Brain microvascular endothelial cell (primary cell): ENCODE data around the gene SPATA46.

Experiments
- DNase-seq: peaks from one replicate; pipeline ENCODE4 v3.0.0-alpha.2; 2020
- H3K27ac ChIP-seq: fragments of 250-450 bp; sonication (Bioruptor Pico); 2 replicates; pipeline ENCODE4 v1.5.1; 2020; ENCODE audit warnings: mild to moderate bottlenecking, moderate library complexity
- H3K27me3 ChIP-seq: fragments of 250-450 bp; sonication (Bioruptor Pico); replicated peaks from 2 replicates; pipeline ENCODE4 v1.5.1; 2020; ENCODE audit warnings: mild to moderate bottlenecking
- H3K36me3 ChIP-seq: fragments of 250-450 bp; sonication (Bioruptor Pico); replicated peaks from 2 replicates; pipeline ENCODE4 v1.5.1; 2020; ENCODE audit warnings: mild to moderate bottlenecking
- H3K4me3 ChIP-seq: 2 replicates; pipeline ENCODE4 v1.5.1; 2011; ENCODE audit warnings: low read depth, mild to moderate bottlenecking, control low read depth, low read length, moderate library complexity
- CTCF ChIP-seq: IDR thresholded peaks from 2 replicates; pipeline ENCODE4 v1.5.1; 2011; ENCODE audit warnings: low read depth, mild to moderate bottlenecking, moderate library complexity, low read length, control low read depth, inconsistent platforms; ENCODE audit errors: missing control alignments
- in situ Hi-C: cut with HindIII; loops from 2 replicates; pipeline ENCODE4 v1.10.0; 2017; ENCODE audit warnings: low sequenced_read_pairs, low pct_ligation_motif_present

Gene SPATA46

GRCh38 chr1:162366149-162366548, 10.5 kb downstream of the SPATA46 start:
- in situ Hi-C loops = no loop called here
- no peak for TF ChIP-seq CTCF
- no peak overlapping the region for H3K27ac ChIP-seq
- H3K36me3 ChIP-seq = no peaks in the 10 kb centered on the region
- H3K27me3 ChIP-seq = no peaks in the 10 kb centered on the region
- DNase-seq = no peak
- H3K4me3 ChIP-seq = no peak overlapping the region

GRCh38 chr1:162365284-162366020, 11.2 kb downstream of the SPATA46 start:
- H3K27ac ChIP-seq = no peak overlapping the region
- H3K36me3 ChIP-seq = no peaks in the 10 kb centered on the region
- no peak overlapping the region for H3K4me3 ChIP-seq
- TF ChIP-seq CTCF = no peak
- in situ Hi-C loops = no loop called here
- no peaks in the 10 kb centered on the region for H3K27me3 ChIP-seq
- DNase-seq = no peak

- no peaks in the 10 kb centered on the region for H3K36me3 ChIP-seq
- H3K27me3 ChIP-seq = no peaks in the 10 kb centered on the region
- DNase-seq = no peak
- in situ Hi-C loops = no loop called here
- TF ChIP-seq CTCF = no peak
- H3K27ac ChIP-seq = no peak overlapping the region
- no peak overlapping the region for H3K4me3 ChIP-seq
Observed at GRCh38 chr1:162364498-162364897, 12.2 kb downstream of the SPATA46 start.

GRCh38 chr1:162363823-162364222, 12.8 kb downstream of the SPATA46 start:
- in situ Hi-C loops = no loop called here
- no peak for DNase-seq
- H3K36me3 ChIP-seq = no peaks in the 10 kb centered on the region
- TF ChIP-seq CTCF = no peak
- no peak overlapping the region for H3K27ac ChIP-seq
- no peaks in the 10 kb centered on the region for H3K27me3 ChIP-seq
- H3K4me3 ChIP-seq = no peak overlapping the region

GRCh38 chr1:162361349-162361748, 15.3 kb downstream of the SPATA46 start:
- Histone ChIP-seq H3K4me3 (no peak overlapping the region), H3K36me3 (no peaks in the 10 kb centered on the region), H3K27me3 (no peaks in the 10 kb centered on the region), H3K27ac (no peak overlapping the region)
- in situ Hi-C loops = no loop called here
- no peak for DNase-seq
- TF ChIP-seq CTCF = no peak

GRCh38 chr1:162360874-162361260, 15.8 kb downstream of the SPATA46 start:
- TF ChIP-seq CTCF = no peak
- no peak overlapping the region for H3K27ac ChIP-seq
- no peaks in the 10 kb centered on the region for H3K27me3 ChIP-seq
- in situ Hi-C loops = no loop called here
- no peaks in the 10 kb centered on the region for H3K36me3 ChIP-seq
- H3K4me3 ChIP-seq = no peak overlapping the region
- no peak for DNase-seq
